Stimulated activated naive CD8-positive, alpha-beta T cell treated with anti-CD3 and anti-CD28 coated beads, Interleukin-15, Interleukin-2, amounts not matched to agents 100 U/mL and 50 U/mL, for 24 hours (primary cell): ENCODE measurements around the gene BUB1B.
A peak's percentile ranks its signal among the peaks of the same experiment; 100 is the strongest.

Source experiments
- ATAC-seq: fragments of 150-1000 bp; cut with Tn5 transposase; one replicate; pipeline ENCODE4 v1.10.0; 2021
- DNase-seq: peaks from one replicate; pipeline ENCODE4 v3.0.0; 2021

The BUB1B gene

DNA sequence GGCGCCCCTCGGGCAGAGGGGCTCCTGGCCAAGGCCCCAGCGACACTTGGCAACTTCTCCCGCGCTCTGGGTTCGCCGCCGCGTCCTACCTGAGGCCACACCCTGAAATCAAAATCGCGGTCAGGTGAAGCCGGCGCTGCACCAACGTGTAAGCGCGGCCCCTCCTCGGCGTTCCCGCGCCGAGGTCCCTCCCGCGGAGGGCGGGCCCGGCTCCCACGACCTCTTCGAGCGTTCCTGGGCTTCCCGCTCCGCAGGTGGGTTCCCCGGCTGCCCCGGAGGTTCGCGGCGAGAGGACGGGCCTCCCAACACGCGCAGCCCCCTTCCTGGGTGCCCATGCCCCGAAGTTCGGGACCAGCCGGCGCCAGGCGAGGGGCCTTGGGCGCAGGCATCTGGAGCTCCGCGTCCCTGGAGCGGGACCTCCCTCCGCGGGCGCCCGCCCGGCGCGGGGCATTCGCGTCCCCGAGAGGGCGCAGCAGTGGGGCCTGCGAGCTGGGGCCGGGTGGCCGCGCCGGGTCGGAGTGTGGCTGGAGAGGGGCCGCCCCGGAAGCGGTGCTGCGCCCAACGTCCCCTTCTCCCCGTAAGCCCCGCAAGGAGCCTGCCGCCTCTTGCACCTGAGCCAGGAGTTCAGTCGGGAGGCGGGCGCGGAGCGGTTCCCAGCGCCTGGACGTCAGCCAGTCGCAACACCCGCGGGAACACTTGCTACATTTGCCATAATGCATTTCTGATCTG is 91.7 kb downstream of the BUB1B start:
- peak; percentile 16 for ATAC-seq
- DNase-seq = peak; percentile 16

DNA sequence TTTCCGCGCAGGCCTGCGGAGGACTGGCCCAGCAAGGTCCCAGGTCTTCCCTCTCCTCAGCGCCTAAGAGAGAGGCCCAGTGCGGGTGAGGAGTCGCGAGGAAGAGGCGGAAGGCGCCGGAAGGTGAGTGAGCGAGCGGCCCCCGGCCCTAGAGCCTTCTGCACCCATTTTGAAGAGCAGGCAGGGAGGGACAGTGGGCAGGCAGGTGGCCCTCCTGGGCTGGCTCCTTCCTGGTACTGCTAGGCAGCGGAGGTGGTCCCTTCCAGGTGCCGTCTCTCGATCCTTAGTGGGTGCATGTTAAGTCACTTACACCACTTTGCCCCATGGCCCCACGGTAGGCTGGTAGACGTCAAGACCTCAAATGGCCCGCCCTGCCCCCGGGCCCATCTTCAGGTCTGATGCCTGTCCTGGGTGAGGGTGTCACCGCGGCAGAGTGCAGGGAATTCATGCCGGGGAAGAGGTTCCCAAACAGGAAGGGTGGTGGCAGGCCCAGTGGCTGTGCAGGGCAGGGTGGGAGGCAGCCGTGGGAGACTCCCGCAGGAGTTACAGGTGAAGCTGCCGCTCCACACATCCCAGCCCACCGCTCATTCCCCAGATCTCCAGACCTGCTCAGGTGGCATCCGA is 92.4 kb downstream of the BUB1B start:
- DNase-seq = no peak
- ATAC-seq = no peak

DNA sequence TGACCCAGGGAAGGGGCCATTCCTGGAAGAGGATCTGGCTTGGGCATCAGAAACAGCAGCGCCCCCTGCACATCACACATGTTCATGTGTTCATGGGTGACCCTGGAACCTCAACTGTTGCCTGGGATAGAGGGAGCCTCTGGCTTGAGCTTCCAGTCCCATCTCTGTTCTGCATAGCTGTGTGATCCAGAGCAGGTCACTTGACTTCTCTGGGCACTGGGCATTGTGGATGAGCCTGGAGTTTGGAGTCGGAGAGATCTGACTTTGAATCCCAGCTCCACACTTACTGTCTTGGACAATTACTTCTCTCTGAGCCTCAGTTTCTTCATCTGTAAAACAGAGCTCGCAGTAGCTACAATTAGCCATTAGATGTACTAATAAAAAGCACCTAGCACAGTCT is 93.6 kb downstream of the BUB1B start:
- no peak for ATAC-seq
- no peak for DNase-seq

DNA sequence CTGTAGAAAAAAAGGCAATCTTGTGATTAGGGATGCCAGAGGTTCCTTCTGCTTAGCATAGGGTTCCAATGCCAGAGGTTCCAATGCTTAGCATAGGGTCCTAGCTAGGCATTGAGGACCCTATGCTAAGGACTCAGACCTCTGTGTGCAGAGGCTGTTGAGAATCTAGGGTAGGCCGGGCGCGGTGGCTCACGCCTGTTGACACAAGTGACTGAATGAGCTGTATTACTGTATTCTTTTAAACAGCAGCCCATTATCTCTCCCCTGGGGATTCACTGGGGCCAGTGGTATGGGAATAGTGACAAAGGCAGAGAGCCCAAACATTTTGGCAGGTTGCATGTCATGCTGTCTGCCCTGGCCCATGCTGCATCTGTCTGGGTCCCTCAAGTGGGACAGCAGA is 94.2 kb downstream of the BUB1B start:
- ATAC-seq = no peak
- no peak for DNase-seq

DNA sequence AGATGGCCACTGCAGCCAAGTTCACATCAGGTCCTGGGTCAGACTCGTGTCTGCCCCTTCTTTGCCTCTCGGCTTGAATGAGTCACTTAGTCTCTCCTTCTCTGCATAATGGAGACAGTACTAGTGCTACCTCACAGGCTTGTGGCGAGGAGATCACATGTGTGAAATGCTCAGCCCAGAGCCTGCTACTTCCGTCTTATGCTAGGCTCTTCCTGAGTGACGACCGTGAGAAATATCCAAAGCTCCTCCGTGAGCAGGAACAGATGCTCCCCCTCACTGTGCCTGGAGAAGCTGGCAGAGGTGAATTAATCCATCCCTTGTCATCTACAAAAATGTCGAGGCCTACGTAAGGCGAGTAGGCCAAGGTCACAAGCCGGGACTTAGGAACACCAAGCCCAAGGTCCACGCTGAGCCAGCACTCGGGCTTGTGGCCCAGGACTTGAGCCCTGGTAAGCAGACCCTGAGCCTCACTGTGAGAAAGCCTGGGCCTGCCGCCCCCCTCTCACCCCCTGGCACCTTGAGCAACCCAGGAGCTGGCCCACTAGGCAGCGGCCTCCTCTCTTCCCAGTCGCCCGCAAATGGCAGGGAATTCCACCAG is 95.9 kb downstream of the BUB1B start:
- no peak for DNase-seq
- peak; percentile 55 for ATAC-seq

DNA sequence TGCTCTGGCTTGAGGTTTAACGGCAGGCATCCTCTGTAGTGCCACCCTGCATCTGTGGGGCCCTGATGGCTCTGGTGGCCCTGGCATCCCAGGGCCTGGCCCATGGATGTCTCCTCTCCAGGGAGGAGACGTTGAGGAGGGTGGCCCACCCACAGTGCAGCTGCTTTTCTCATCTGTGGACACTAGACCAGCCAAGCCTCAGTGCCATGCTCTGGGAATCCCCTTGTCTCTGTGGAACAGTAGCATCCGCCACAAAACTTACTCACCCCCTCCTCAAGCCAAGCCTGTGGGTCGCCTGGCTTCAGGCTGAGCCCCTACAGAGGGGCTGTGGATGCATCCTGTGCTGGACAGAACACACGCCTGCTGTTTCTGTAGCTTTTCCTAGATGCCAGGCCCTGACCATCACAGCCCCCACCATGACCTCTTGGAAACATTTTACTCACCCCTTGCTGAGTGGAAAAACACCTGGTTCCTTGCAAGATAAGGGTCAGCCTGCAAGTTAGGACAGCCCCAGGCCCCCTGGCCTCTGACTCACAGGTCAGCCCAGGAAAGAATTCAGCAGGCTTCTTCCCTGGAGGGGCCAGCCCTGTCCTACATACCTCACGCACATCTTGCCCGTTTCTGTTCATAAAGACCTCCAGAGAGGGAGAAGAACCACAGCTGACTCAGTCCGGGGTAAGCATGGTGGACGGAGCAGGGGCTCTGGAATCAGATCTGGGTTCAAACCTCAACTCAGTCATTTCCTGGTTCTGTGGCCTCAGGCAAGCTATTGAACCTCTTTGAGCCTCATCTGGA is 97.0 kb downstream of the BUB1B start:
- DNase-seq (no peak), ATAC-seq (no peak)

DNA sequence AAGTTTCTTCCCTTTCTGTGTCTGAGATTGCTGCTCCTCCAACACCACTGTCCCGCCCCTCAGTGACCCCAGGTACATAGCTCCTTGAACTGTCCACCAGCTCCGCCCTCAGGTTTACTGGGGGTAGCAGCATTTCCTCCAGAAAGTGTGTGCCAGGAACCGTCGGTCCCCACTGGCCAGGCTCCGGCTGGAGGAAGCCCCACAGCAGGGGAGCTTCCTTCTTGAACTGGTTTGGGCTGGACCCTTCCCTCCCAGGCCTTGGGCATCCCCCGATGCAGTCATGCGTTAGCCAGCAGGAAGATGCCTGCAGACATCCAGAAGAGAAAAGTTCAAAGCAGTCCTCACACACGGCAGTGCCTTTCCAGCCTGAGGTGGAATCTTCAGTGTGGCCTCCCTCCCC is 97.7 kb downstream of the BUB1B start:
- no peak for ATAC-seq
- DNase-seq = no peak

DNA sequence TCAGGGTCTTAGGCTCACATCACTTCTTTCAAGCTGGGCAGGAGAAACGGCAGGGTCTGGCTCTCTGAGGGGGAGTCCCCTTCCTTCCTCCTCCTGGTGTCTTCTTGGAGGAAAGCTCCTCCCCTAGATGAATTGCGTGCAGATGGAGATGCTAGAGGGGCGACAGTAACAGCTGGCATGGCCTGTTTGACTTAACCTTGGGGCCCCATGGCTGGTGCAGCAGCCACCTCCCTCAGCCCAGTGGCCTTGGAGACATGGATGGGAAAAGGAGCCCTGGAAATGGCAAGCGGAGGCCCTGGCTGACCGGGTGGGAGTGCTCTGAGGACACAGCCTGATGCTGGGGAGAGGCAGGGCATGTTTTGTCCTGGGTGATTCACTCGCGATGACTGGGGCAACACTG is 98.2 kb downstream of the BUB1B start:
- ATAC-seq = no peak
- no peak for DNase-seq

DNA sequence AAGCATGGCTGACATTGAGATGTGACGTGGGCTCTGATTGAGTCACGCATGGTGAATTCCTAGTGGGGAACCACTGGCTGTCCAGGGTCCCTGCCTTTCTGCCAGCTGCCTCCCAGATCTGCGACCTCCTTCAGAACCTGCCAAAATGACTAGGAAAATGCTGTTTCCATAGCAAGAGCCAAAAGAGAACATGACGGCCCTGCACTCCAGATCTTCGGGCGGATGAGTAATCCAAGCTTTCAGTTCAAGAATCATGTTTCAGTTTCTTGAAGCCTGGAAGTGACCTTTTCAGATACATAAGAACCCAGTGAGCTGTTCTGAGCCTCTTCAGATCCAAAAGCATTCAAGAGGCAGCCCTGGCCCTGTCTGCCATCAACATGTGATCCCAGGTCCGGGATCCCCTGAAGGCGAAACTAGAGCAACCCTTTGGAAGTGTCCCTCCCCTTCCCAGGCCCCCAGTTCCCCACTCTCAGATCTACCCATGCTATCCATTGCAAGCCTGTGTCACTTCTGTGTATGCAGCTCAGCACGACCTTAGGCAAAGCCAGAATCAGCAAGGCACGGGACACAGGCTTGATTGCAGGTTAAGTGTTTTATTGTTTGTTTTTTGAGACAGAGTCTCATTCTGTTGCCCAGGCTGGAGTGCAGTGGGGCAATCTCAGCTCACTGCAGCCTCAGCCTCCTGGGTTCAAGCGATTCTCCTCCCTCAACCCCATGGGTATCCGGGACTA is 102.3 kb downstream of the BUB1B start:
- DNase-seq (no peak), ATAC-seq (no peak)

DNA sequence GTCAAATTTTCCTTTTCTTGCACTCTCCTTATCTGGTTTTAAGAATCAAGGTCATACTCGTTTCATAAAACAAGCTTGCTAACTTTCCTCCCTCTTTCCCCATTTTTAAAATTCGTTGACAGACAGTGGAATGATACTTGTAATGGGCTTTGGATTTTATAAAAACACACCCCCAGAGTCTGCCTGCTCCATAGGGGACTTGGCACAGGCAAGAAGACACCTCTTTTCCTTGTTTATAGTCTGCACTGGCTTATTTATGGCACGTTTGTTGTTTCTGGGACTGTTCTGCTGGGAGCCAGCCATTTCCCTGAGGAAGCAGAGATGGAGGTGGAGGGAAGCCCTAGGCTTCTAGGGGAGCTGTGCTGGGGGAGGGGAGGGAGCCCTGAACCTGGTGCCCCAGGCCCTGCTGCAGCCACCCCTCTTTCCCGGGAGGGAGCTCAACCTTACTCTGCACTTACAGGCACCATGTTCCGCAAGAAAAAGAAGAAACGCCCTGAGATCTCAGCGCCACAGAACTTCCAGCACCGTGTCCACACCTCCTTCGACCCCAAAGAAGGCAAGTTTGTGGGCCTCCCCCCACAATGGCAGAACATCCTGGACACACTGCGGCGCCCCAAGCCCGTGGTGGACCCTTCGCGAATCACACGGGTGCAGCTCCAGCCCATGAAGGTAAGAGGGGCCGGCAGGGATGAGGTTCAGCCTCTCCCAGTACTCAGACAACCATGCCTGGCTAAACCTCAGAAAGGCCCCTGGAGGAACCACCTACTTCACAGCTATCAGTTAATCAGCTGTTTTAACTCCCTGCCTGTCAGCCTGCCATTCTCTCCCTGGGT is 103.7 kb downstream of the BUB1B start:
- DNase-seq (no peak), ATAC-seq (no peak)

DNA sequence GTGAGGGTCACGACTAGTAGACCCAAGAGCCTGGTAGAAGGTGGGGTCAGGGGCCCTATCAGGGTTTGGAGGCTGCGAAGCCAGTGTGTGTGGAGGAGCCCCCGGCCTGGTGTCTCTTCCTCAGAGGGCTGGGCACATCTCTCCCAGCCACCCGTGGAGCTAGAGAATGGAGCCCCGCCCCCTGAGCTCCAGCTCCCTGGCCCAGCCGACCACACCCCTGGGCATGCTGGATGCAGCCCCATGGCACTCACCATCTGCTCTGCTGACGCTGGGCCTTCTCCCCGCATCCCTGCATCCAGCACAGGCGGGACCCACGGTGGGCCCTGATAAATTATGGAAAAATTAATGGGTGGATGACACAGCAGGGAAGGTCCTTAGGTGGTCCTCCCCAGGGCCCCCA is 104.5 kb downstream of the BUB1B start:
- no peak for ATAC-seq

DNA sequence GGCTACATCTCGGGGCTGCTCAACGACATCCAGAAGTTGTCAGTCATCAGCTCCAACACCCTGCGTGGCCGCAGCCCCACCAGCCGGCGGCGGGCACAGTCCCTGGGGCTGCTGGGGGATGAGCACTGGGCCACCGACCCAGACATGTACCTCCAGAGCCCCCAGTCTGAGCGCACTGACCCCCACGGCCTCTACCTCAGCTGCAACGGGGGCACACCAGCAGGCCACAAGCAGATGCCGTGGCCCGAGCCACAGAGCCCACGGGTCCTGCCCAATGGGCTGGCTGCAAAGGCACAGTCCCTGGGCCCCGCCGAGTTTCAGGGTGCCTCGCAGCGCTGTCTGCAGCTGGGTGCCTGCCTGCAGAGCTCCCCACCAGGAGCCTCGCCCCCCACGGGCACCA is 105.0 kb downstream of the BUB1B start:
- no peak for ATAC-seq
- DNase-seq = no peak

More for the DNA sequence above, 104.5 kb downstream of the BUB1B start:
- no peak for DNase-seq

DNA sequence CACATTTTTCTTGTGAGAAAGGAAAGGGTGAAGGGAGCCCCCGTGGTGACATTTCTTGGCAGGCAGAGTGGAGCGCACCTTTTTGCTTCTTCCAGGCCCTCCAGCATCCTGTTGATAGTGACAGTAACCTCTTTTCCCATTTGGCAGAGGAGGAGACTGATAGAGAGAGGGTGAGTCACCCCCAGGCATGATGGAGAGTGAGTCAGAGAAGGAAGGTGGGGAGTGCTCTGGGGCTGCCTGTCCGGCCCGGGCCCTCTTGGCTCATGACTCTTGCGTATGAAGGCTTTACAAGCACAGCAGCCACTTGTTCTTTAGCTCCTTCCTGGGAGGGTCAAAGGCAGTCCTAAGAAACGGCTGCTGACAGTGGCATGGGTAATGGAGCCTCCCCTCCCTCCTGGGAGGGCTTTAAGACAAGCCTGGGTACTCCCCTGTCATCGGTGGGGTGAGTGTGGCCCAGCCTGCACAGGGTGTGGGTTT is 106.0 kb downstream of the BUB1B start:
- ATAC-seq (no peak), DNase-seq (no peak)

DNA sequence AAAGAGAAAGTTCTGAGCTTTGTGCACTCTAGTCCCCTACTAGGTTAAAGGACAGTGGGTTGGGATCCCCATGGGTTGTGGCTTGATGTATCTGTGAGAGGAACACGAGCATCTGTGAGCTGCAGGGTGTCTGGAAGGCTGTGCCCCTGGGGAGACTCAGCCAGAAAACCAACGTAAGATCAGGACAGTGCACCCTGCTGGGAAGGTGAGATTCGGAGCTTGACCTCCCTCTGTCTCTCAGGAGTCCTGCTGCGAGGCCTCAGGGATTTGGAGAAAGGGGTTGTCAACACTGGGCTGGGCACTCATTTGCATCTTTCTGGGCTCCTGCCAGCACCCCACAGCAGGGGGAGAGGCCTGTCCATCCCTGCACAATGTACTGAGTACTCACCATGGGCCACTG is 106.8 kb downstream of the BUB1B start:
- ATAC-seq (no peak), DNase-seq (no peak)

DNA sequence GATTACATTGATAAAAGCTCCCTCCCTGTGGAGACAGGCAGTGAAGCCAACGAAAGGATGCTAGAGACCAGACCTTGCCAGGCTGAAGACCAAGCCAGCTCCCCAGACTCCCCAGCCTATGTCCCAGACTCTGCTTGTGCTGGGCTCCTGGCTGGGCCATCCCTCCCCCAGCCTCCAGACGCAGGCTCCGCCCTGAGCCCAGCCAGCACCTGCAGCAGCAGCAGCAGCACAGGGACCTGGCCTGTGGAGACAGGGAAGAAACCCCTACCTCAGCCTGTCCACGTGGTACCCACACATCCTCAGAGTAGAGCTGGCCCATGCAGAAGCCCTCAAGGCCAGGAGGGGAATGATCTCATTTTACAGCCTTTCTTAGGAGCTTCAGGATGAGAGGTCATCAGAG is 108.7 kb downstream of the BUB1B start:
- ATAC-seq (no peak), DNase-seq (no peak)

DNA sequence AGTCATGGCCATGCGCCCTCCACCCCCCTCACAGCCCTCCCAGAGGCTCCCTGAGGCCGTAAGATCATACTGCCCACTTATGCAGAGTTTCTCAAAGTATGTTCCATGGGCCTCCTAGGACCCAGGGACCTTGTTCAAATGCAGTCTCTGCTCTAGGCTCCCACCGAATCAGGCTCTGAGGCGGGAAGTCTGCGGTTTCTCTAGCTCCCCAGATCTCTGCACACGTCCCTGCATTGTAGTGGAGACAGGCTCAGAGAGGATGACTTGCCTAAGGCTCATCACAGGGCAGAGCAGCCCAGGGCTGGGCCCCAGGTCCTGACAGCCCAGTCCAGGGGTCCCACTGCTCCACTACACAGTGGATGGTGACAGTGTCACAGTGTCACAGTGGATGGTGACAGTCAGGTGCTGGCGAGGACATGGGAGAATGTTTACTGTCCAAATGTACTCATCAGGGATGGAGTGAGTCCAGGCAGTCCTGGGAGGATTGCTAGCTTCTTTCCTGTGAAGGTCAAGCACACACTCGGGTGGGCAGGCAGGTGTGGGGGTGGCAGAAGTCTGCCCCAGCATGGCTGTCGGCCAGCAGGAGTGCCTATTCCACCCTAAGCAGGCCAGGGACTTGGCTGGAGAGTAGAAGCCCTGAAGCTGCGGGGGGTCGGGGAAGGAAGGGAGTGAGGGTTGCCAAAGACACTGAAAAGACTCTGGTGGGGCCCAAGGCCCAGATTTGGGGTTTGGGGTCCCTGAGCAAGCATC is 109.6 kb downstream of the BUB1B start:
- DNase-seq (no peak), ATAC-seq (no peak)
